SU-DHL-6 (cell line): Measurements from ENCODE around the gene TFIP11.

Experiments
- H2AFZ ChIP-seq: fragments of 200-600 bp; sonication (generic); 2 replicates; pipeline ENCODE4 v1.6.1; 2014; ENCODE audit warnings: low read depth, mild to moderate bottlenecking, moderate library complexity, mixed read lengths, antibody characterized with exemption, low read length; ENCODE audit not compliant: severe bottlenecking
- H3F3A ChIP-seq: fragments of 200-600 bp; shearing (Covaris generic); 2 replicates; pipeline ENCODE4 v1.6.0; 2016; ENCODE audit warnings: antibody characterized with exemption, mild to moderate bottlenecking; ENCODE audit not compliant: insufficient read depth
- H3K27ac ChIP-seq: fragments of 200-600 bp; sonication (generic); 2 replicates; pipeline ENCODE4 v1.5.1; 2016; ENCODE audit warnings: low read depth, mild to moderate bottlenecking, low read length, moderate library complexity, mixed read lengths
- H3K27me3 ChIP-seq: fragments of 200-600 bp; sonication (generic), shearing (Covaris generic); 2 replicates; pipeline ENCODE4 v1.6.0; 2014; ENCODE audit warnings: mild to moderate bottlenecking, low read length
- H3K36me3 ChIP-seq: fragments of 200-600 bp; sonication (generic); 2 replicates; pipeline ENCODE4 v1.6.1; 2014; ENCODE audit warnings: mild to moderate bottlenecking, low read length, mixed read lengths
- H3K4me2 ChIP-seq: fragments of 300-600, 200-600 bp; shearing (Covaris generic), sonication (generic); 2 replicates; pipeline ENCODE4 v1.6.0; 2014; ENCODE audit warnings: low read length, low read depth, mild to moderate bottlenecking; ENCODE audit not compliant: poor library complexity, severe bottlenecking
- H3K4me3 ChIP-seq: fragments of 200-600 bp; sonication (generic); 2 replicates; pipeline ENCODE4 v1.5.1; 2014; ENCODE audit warnings: antibody characterized with exemption, low read length, mild to moderate bottlenecking, mixed read lengths; ENCODE audit not compliant: insufficient read depth, poor library complexity, severe bottlenecking
- H3K79me2 ChIP-seq: fragments of 200-600 bp; sonication (generic); 2 replicates; pipeline ENCODE4 v1.6.1; 2014; ENCODE audit warnings: mild to moderate bottlenecking, low read length, moderate library complexity; ENCODE audit not compliant: insufficient read depth
- H3K9ac ChIP-seq: fragments of 200-600 bp; sonication (generic); 2 replicates; pipeline ENCODE4 v1.7.0; 2014; ENCODE audit warnings: mild to moderate bottlenecking, low read length
- H3K9me2 ChIP-seq: fragments of 200-600 bp; sonication (generic); replicated peaks from 2 replicates; pipeline ENCODE4 v1.6.1; 2014; ENCODE audit warnings: low read length; ENCODE audit not compliant: insufficient read depth
- H3K9me3 ChIP-seq: fragments of 200-600 bp; sonication (generic); 2 replicates; pipeline ENCODE4 v1.6.1; 2014; ENCODE audit warnings: low read length, mixed read lengths; ENCODE audit not compliant: insufficient read depth
- H4K20me1 ChIP-seq: fragments of 200-600 bp; sonication (generic); 2 replicates; pipeline ENCODE4 v1.6.1; 2014; ENCODE audit warnings: low read depth, mild to moderate bottlenecking, antibody characterized with exemption, low read length, moderate library complexity, mixed read lengths
- CTCF ChIP-seq: fragments of 200-600 bp; sonication (generic); IDR thresholded peaks from one replicate; pipeline ENCODE4 v1.5.1; 2017; ENCODE audit warnings: antibody characterized with exemption, mild to moderate bottlenecking, low read length, moderate library complexity; ENCODE audit not compliant: insufficient read depth, poor library complexity, severe bottlenecking
- EZH2phosphoT487 ChIP-seq: fragments of 200-600 bp; sonication (generic), shearing (Covaris generic); conservative IDR thresholded peaks from 2 replicates; pipeline ENCODE4 v1.6.1; 2018; ENCODE audit warnings: mild to moderate bottlenecking, antibody characterized with exemption, low read length, moderate library complexity, mixed read lengths

TFIP11 gene

GRCh38 chr22:26544489-26544888 lies 32.2 kb upstream of the TFIP11 start:
- Histone ChIP-seq H2AFZ (no peak overlapping the region), H3K9ac (no peak overlapping the region), H3K9me3 (no peaks in the 10 kb centered on the region), H4K20me1 (no peaks in the 10 kb centered on the region), H3K27ac (no peak overlapping the region), H3K79me2 (no peaks in the 10 kb centered on the region), H3K4me2 (no peak overlapping the region), H3K36me3 (no peaks in the 10 kb centered on the region), H3K9me2 (no peaks in the 10 kb centered on the region), H3F3A (no peaks in the 10 kb centered on the region), H3K4me3 (no peak overlapping the region), H3K27me3 (no peaks in the 10 kb centered on the region)
- TF ChIP-seq CTCF (no peak), EZH2phosphoT487 (no peak)

- no peaks in the 10 kb centered on the region for H3K27me3 ChIP-seq
- no peak overlapping the region for H3K9ac ChIP-seq
- no peaks in the 10 kb centered on the region for H3F3A ChIP-seq
- H3K4me2 ChIP-seq: no peak overlapping the region
- no peaks in the 10 kb centered on the region for H3K36me3 ChIP-seq
- H3K9me2 ChIP-seq: no peaks in the 10 kb centered on the region
- H2AFZ ChIP-seq: no peak overlapping the region
- no peaks in the 10 kb centered on the region for H3K79me2 ChIP-seq
- TF ChIP-seq CTCF (no peak), EZH2phosphoT487 (no peak)
- H4K20me1 ChIP-seq: no peaks in the 10 kb centered on the region
- H3K27ac ChIP-seq: no peak overlapping the region
- no peaks in the 10 kb centered on the region for H3K9me3 ChIP-seq
- no peak overlapping the region for H3K4me3 ChIP-seq
Measured at GRCh38 chr22:26542831-26543230, 30.6 kb upstream of the TFIP11 start.

- H3K4me2 ChIP-seq: no peak overlapping the region
- H3F3A ChIP-seq: peaks cover 1% of the 10 kb centered on the region
- H3K4me3 ChIP-seq: no peak overlapping the region
- H4K20me1 ChIP-seq: no peaks in the 10 kb centered on the region
- no peaks in the 10 kb centered on the region for H3K79me2 ChIP-seq
- H3K27ac ChIP-seq: no peak overlapping the region
- no peak overlapping the region for H3K9ac ChIP-seq
- no peaks in the 10 kb centered on the region for H3K9me2 ChIP-seq
- TF ChIP-seq CTCF (no peak), EZH2phosphoT487 (no peak)
- H3K27me3 ChIP-seq: no peaks in the 10 kb centered on the region
- H3K9me3 ChIP-seq: no peaks in the 10 kb centered on the region
- H3K36me3 ChIP-seq: no peaks in the 10 kb centered on the region
- H2AFZ ChIP-seq: no peak overlapping the region
Measured at GRCh38 chr22:26541167-26541819, 29.0 kb upstream of the TFIP11 start.
